Ramos (cell line): ENCODE data around the gene MALT1.

Experiments used
- in situ Hi-C: fragments of 300-500 bp; cut with MboI; formaldehyde crosslinking; loops from one replicate; pipeline ENCODE4 v1.14.3; 2022; ENCODE audit warnings: low sequenced_read_pairs; ENCODE audit not compliant: unreplicated experiment

MALT1 gene

GRCh38 chr18:58682429-58683069, 11.3 kb downstream of the MALT1 start:
- in situ Hi-C loops: no loop called here

GRCh38 chr18:58687871-58688308, 16.6 kb downstream of the MALT1 start:
- in situ Hi-C loops: no loop called here

- in situ Hi-C loops: no loop called here
Measured at GRCh38 chr18:58690259-58690658, 19.0 kb downstream of the MALT1 start.

- in situ Hi-C loops: no loop called here
Measured at GRCh38 chr18:58691256-58691655, 20.0 kb downstream of the MALT1 start.

- in situ Hi-C loops: no loop called here
Measured at GRCh38 chr18:58692422-58693185, 21.3 kb downstream of the MALT1 start.

- in situ Hi-C loops: no loop called here
Measured at GRCh38 chr18:58694221-58694620, 23.0 kb downstream of the MALT1 start.

- in situ Hi-C loops: no loop called here
Measured at GRCh38 chr18:58694720-58695468, 23.6 kb downstream of the MALT1 start.

- in situ Hi-C loops: no loop called here
Measured at GRCh38 chr18:58695772-58696171, 24.5 kb downstream of the MALT1 start.

- in situ Hi-C loops: no loop called here
Measured at GRCh38 chr18:58697146-58697545, 25.9 kb downstream of the MALT1 start.

- in situ Hi-C loops: no loop called here
Measured at GRCh38 chr18:58698701-58699193, 27.5 kb downstream of the MALT1 start.

- in situ Hi-C loops: no loop called here
Measured at GRCh38 chr18:58699551-58699950, 28.3 kb downstream of the MALT1 start.

- in situ Hi-C loops: no loop called here
Measured at GRCh38 chr18:58700209-58700608, 28.9 kb downstream of the MALT1 start.

- in situ Hi-C loops: no loop called here
Measured at GRCh38 chr18:58712930-58713329, 41.7 kb downstream of the MALT1 start.

- in situ Hi-C loops: no loop called here
Measured at GRCh38 chr18:58714259-58714658, 43.0 kb downstream of the MALT1 start.

- in situ Hi-C loops: no loop called here
Measured at GRCh38 chr18:58714821-58715220, 43.6 kb downstream of the MALT1 start.

GRCh38 chr18:58715540-58715939, 44.3 kb downstream of the MALT1 start:
- in situ Hi-C loops: no loop called here

- in situ Hi-C loops: no loop called here
Measured at GRCh38 chr18:58716060-58716756, 44.9 kb downstream of the MALT1 start.

- in situ Hi-C loops: no loop called here
Measured at GRCh38 chr18:58721566-58722239, 50.4 kb downstream of the MALT1 start.

GRCh38 chr18:58723810-58724602, 52.7 kb downstream of the MALT1 start:
- in situ Hi-C loops: no loop called here
